Activated naive CD4-positive, alpha-beta T cell treated with anti-CD3 and anti-CD28 coated beads, Interleukin-2, amount 10 ng/mL, durations not matched to agents 5 hours and 36 hours (primary cell): ENCODE measurements around the gene FGFBP1. TPM values are rescaled to one million over a fixed set of nuclear protein-coding genes. Genes with fewer than 3 reads are reported as not detected.

Experiments
- total RNA-seq, 2 experiments: library from RNA; stranded (reverse); gene quantifications; one replicate each; pipeline ENCODE4 v1.2.3, GENCODE V29; 2021

The FGFBP1 gene
- not detected for total RNA-seq

GRCh38 chr4:15938640-15939039 is at the start of gene FGFBP1:
FGFBP1 (minus strand) TSS chr4:15938740; CDS start chr4:15936632, 2,108 bp downstream.

GRCh38 chr4:15963001-15963451 is 24.5 kb upstream of the FGFBP1 start, which contains the start of gene FGFBP2:
FGFBP2 (minus strand) TSS chr4:15963175; CDS start chr4:15963129, 46 bp downstream.

Other genes with a start within 250 kb of the FGFBP1 start
- gene BST1, start 235.7 kb downstream of the FGFBP1 start, total RNA-seq: under 1 TPM; 0.33 to 0.51 TPM
- gene CD38, start 160.4 kb downstream of the FGFBP1 start, total RNA-seq: 100 to 1,000 TPM; 113 to 121 TPM
- 1 to 10 TPM; 5.2 to 6.7 TPM for gene FGFBP2, start 24.4 kb upstream of the FGFBP1 start, total RNA-seq
- gene PROM1, start 145.3 kb upstream of the FGFBP1 start, total RNA-seq: not detected